Spleen (tissue), 3 donors: ENCODE measurements around the gene FMN2.

Experiments used
- POLR2A ChIP-seq, 3 donors: fragments of 450-650 bp; IDR thresholded peaks; one replicate each; pipeline ENCODE4 v1.5.1; 2017; ENCODE audit warnings: antibody characterized with exemption in 3 of 3, mild to moderate bottlenecking in 1 of 3
- POLR2AphosphoS5 ChIP-seq, 3 donors: sonication (generic); formaldehyde crosslinking; IDR thresholded peaks; one replicate each; pipeline ENCODE4 v1.5.1; 2017; ENCODE audit warnings: antibody characterized with exemption in 3 of 3

DNA sequence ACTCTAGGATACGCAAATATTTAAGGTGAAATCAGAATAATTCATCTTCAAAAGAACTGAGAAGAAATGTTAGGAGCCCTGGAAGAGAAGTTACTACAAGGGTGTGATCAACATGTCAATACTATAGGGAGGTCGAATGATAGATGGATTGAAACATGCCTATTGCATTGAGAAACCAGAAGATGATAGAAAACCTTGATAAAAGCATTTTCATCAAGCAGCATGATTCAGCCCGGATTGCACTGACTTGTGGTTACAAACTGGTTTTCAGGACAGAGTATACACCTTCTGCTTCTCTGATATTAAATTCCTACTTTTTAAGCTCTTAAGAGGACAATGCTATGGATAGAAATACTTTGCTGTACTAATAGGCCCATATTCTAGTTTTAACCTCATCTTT, 164.2 kb downstream of the FMN2 start:
- TF ChIP-seq POLR2AphosphoS5 (IDR thresholded peaks at IDR 0.05): no peak
- TF ChIP-seq POLR2A (IDR thresholded peaks at IDR 0.05): no peak
